ENCODE data around the gene PNPO. TPM values are rescaled to one million over a fixed set of nuclear protein-coding genes. Genes with fewer than 3 reads are reported as not detected.
A peak's percentile ranks its signal among the peaks of the same experiment; 100 is the strongest.

PNPO gene
- polyA plus RNA-seq, 1 of the 3 experiments (the other 2 are of a cell fraction) = 26.1 TPM

- TF ChIP-seq REST (IDR thresholded peaks at IDR 0.05; ENCODE audit: low read depth, low read length) = no peak
Observed at GRCh38 chr17:47978324-47978723, 37.0 kb downstream of the PNPO start (continued).

GRCh38 chr17:47980541-47980940, 39.2 kb downstream of the PNPO start:
- Histone ChIP-seq H4K20me1 (ENCODE audit: insufficient read depth) (no peaks in the 10 kb centered on the region), H3K4me1 (ENCODE audit: control insufficient read depth in 1 of 2, insufficient read depth in 2 of 2, low read depth in 1 of 2, low read length in 1 of 2) (peaks cover 0 to 57% of the 10 kb centered on the region in 2 experiments; a peak in 2 of 4 replicates), H3K9ac (no peak overlapping the region), H3K9me3 (no peaks in the 10 kb centered on the region), H3K4me2 (no peak overlapping the region), H3K9me2 (no peaks in the 10 kb centered on the region), H3K27ac (ENCODE audit: low read depth in 2 of 2, low read length in 1 of 2) (peak overlapping the region in 1 of 2 experiments; percentile 98; a peak in 2 of 4 replicates), H3K4me3 (ENCODE audit: low read depth in 2 of 2, low read length in 1 of 2) (no peak overlapping the region), H3K36me3 (replicated peaks in 1 of 2; ENCODE audit: control insufficient read depth in 1 of 2, insufficient read depth in 2 of 2, low read length in 1 of 2) (peaks cover 48 to 69% of the 10 kb centered on the region in 2 experiments), H3K27me3 (ENCODE audit: insufficient read depth) (no peaks in the 10 kb centered on the region), H3F3A (replicated peaks; ENCODE audit: insufficient read depth) (no peaks in the 10 kb centered on the region), H3K79me2 (ENCODE audit: insufficient read depth) (no peaks in the 10 kb centered on the region), H2AFZ (ENCODE audit: low read depth) (no peak overlapping the region)
- POLR2A ChIA-PET = interaction anchor here (0.9 to 7.4 kb wide), 6 partner anchors 10 to 68 kb away, joined by 4 to 189 read pairs (median 16); partner anchors contain the start of genes CDK5RAP3 and NFE2L1
- TF ChIP-seq GATA2 (CRISPR knock-in tag; IDR thresholded peaks at IDR 0.05) (0 out of 2 replicates have a peak, but pooled peaks have one; percentile 35), MXI1 (IDR thresholded peaks at IDR 0.05; ENCODE audit: low read depth, low read length) (no peak), RCOR1 (IDR thresholded peaks at IDR 0.05; ENCODE audit: low read length) (0 out of 2 replicates have a peak, but pooled peaks have one; percentile 30), EP300 (IDR thresholded peaks at IDR 0.05; ENCODE audit: borderline replicate concordance in 1 of 2, low read depth in 1 of 2, low read length in 1 of 2) (peak in 1 of 2 experiments; percentile 25; a peak in 1 of 4 replicates), CHD2 (IDR thresholded peaks at IDR 0.05; ENCODE audit: low read length, partially characterized antibody) (peak; percentile 31), SMC3 (IDR thresholded peaks at IDR 0.05; ENCODE audit: low read depth, low read length) (peak; percentile 7; the same call in 1 of the 2 replicates)
- CTCF ChIA-PET = interaction anchor here (1.4 to 41.8 kb wide), 5 partner anchors 9 to 45 kb away, joined by 4 to 1752 read pairs (median 86); partner anchors contain the start of gene CDK5RAP3
- no peak for DNase-seq

GRCh38 chr17:47981462-47981861, 40.1 kb downstream of the PNPO start:
- POLR2A ChIA-PET = interaction anchor here (1.6 to 7.4 kb wide), 6 partner anchors 10 to 67 kb away, joined by 4 to 189 read pairs (median 20); partner anchors contain the start of gene NFE2L1
- CTCF ChIA-PET = interaction anchor here (1.0 to 41.8 kb wide), 6 partner anchors 10 to 45 kb away, joined by 3 to 1752 read pairs (median 52); partner anchors contain the start of gene CDK5RAP3
- no peak for TF ChIP-seq RXRA (IDR thresholded peaks at IDR 0.05; ENCODE audit: borderline replicate concordance, low read depth)
- TF ChIP-seq YY1 (IDR thresholded peaks at IDR 0.05; ENCODE audit: low read depth) = no peak
- TF ChIP-seq SIN3A (IDR thresholded peaks at IDR 0.05; ENCODE audit: borderline replicate concordance, low read depth, low read length) = no peak
- TF ChIP-seq FOSL2 (IDR thresholded peaks at IDR 0.05; ENCODE audit: borderline replicate concordance, low read depth) = no peak
- no peak for TF ChIP-seq TCF12 (IDR thresholded peaks at IDR 0.05)
- TF ChIP-seq CHD2 (IDR thresholded peaks at IDR 0.05; ENCODE audit: low read length, partially characterized antibody) = no peak
- no peak for TF ChIP-seq RCOR1 (IDR thresholded peaks at IDR 0.05; ENCODE audit: low read length)
- no peak for TF ChIP-seq ELF1 (IDR thresholded peaks at IDR 0.05)
- TF ChIP-seq MAX (IDR thresholded peaks at IDR 0.05; ENCODE audit: low read depth) = no peak
- TF ChIP-seq USF2 (IDR thresholded peaks at IDR 0.05; ENCODE audit: borderline replicate concordance, low read depth, low read length) = no peak
- no peaks in the 10 kb centered on the region for H3K9me2 ChIP-seq
- no peak overlapping the region for H2AFZ ChIP-seq (ENCODE audit: low read depth)
- no peaks in the 10 kb centered on the region for H3K79me2 ChIP-seq (ENCODE audit: insufficient read depth)
- H3K9me3 ChIP-seq = no peaks in the 10 kb centered on the region
- H3K27me3 ChIP-seq (ENCODE audit: insufficient read depth) = no peaks in the 10 kb centered on the region
- H3K36me3 ChIP-seq (replicated peaks in 1 of 2; ENCODE audit: control insufficient read depth in 1 of 2, insufficient read depth in 2 of 2, low read length in 1 of 2) = peaks cover 48 to 63% of the 10 kb centered on the region in 2 experiments
- no peak overlapping the region for H3K9ac ChIP-seq
- H4K20me1 ChIP-seq (ENCODE audit: insufficient read depth) = no peaks in the 10 kb centered on the region
- DNase-seq = no peak
- peaks cover 0 to 60% of the 10 kb centered on the region in 2 experiments; a peak in 2 of 4 replicates for H3K4me1 ChIP-seq (ENCODE audit: control insufficient read depth in 1 of 2, insufficient read depth in 2 of 2, low read depth in 1 of 2, low read length in 1 of 2)
- H3K4me2 ChIP-seq = no peak overlapping the region
- WGBS (ENCODE audit: low lambda C conversion rate) = 94% methylated on average over 9 of the region's 9 CpGs
- peak overlapping the region in 1 of 2 experiments; percentile 98; a peak in 2 of 4 replicates for H3K27ac ChIP-seq (ENCODE audit: low read depth in 2 of 2, low read length in 1 of 2)
- no peaks in the 10 kb centered on the region for H3F3A ChIP-seq (replicated peaks; ENCODE audit: insufficient read depth)
- H3K4me3 ChIP-seq (ENCODE audit: low read depth in 2 of 2, low read length in 1 of 2) = no peak overlapping the region
